ENCODE measurements around the gene TMEM114.

The TMEM114 gene

DNA sequence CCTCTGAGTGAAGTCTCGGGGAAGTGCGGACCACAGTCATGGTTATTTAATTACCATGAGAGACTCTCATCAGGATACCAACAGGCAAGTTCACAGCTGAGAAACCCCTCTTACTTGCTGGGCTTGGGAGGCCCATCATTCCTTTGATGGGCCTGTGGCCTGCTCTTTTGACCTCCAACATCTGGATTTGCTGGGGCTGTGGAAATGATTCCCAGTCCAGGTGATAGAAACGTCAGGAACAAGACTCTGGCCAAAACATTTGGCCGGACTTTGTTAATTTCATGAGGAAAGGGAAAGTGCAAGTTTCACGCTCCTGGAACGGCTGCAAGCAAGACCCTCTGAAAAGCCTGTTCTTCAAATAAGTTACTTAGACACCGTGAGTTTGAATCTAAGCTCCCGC, 42.5 kb downstream of the TMEM114 start:
- no peak for DNase-seq

DNA sequence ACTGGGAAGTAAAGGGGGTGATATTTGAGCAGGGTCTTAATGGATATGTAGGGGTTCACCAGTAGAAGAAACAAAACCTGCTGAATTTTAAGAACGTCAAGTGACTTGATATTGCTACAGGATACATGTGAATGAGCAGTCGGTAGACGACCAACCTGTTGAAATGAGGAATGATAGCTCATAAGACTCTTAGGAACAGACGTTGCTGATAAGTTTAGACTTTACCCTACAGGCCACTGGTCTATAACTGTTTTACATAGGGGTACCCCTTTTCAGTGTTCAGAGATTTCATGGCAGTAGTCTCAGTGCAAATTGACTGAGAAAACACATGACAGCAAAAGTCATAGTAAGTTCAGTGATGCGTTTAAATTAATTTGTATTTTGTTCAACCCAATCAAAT, 45.9 kb downstream of the TMEM114 start:
- DNase-seq, result no peak

GRCh38 chr16:8543258-8543657, 47.1 kb downstream of the TMEM114 start:
- DNase-seq, result no peak

DNA sequence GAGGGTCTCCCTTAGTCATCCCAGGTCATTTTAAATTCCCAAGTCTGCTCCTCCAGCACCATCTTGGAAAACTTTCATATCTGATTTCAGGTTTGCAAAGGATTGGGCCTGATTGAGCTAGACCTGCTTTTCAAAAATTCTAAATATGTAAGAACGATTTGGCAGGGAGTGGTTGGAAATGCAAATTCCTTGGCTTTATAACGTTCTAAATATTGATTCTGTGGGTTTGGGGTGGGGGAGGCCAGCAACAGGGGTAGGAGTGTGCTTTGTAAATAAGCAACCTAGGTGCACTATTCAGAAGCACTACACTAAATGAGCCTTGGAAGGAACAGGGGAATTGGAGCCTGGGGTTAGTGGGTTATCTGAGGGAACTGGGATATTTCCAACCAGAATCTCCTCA, 47.9 kb downstream of the TMEM114 start:
- no peak for DNase-seq

- no peak for DNase-seq
Measured at GRCh38 chr16:8541868-8542267, 48.4 kb downstream of the TMEM114 start.

- no peak for DNase-seq
Measured at GRCh38 chr16:8537691-8538342, 52.5 kb downstream of the TMEM114 start.

DNA sequence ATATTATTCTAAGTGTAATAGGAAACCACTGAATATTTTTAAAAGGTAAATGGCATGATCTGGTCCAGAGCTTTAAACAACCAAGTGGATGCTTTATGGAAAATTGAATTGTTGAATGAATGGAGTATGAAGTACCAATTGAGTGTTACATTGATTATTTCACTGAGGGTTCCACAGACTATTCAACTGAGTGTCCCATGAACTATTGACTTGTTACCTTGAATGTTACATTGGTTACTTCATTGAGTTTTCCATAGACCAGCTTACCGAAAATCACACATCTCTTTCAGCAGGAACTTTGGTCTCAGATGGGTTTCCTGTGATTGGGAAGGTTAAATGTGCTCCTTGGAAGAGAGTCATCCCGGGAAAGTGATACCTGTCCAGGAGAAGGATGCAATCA, 56.8 kb downstream of the TMEM114 start:
- DNase-seq, result no peak

DNA sequence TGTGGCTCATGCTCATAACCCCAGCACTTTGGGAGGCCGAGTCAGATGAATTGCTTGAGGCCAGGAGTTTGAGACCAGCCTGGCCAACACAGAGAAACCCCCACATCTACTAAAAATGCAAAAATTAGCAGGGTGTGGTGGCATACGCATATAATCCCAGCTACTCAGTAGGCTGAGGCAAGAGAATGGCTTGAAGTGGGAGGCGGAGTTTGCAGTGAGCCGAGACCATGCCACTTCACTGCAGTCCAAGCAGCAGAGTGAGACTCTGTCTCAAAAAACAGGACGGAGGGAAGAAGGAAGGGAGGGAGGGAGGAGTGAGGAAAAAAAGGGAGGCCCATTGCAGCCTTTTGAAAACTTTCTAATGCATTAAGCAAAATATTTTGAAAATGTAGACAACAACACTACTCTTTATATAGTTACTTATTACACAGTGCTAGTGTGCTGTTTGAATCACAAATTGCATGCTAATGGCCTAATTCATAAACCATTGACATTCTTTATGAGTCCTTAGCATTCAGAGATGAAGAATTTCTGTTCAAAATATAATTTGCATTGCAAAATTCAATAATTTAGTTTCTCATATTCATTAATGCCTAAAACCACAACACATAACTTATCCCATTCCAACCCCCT, 59.4 kb downstream of the TMEM114 start:
- DNase-seq, result no peak

GRCh38 chr16:8528471-8528870, 61.8 kb downstream of the TMEM114 start:
- DNase-seq, result no peak

- no peak for DNase-seq
Measured at GRCh38 chr16:8523932-8524331, 66.4 kb downstream of the TMEM114 start.

GRCh38 chr16:8522757-8523156, 67.6 kb downstream of the TMEM114 start:
- DNase-seq, result peak; percentile 0

GRCh38 chr16:8519643-8520042, 70.7 kb downstream of the TMEM114 start:
- DNase-seq, result no peak

Measured in activated T-cell treated with anti-CD3 and anti-CD28 coated beads for 4 hours (primary cell).